ENCODE measurements around the gene SYNGR4.

The SYNGR4 gene

GRCh38 chr19:48394331-48395169, 30.4 kb downstream of the SYNGR4 start:
- Histone ChIP-seq H3K4me1 (ENCODE audit: insufficient read depth, low read length) (peaks cover 9% of the 10 kb centered on the region; the same call in 1 of the 2 replicates), H3K27ac (ENCODE audit: low read length) (no peak overlapping the region), H3K27me3 (ENCODE audit: insufficient read depth, low read length) (peaks cover 60% of the 10 kb centered on the region)

GRCh38 chr19:48395170-48395455, 30.9 kb downstream of the SYNGR4 start:
- Histone ChIP-seq H3K9me3 (ENCODE audit: insufficient read depth, low read depth, low read length) (peaks cover 3% of the 10 kb centered on the region; the same call in 1 of the 2 replicates), H3K9ac (ENCODE audit: low read depth, low read length) (no peak overlapping the region), H3K27ac (ENCODE audit: low read length) (no peak overlapping the region), H3K4me1 (ENCODE audit: insufficient read depth, low read length) (peaks cover 9% of the 10 kb centered on the region; the same call in 1 of the 2 replicates), H3K36me3 (ENCODE audit: insufficient read depth, low read depth, low read length) (no peaks in the 10 kb centered on the region), H3K4me3 (ENCODE audit: low read length) (no peak overlapping the region; the same call in 1 of the 2 replicates), H3K27me3 (ENCODE audit: insufficient read depth, low read length) (peaks cover 60% of the 10 kb centered on the region)

More at GRCh38 chr19:48394331-48395169, 30.4 kb downstream of the SYNGR4 start:
- peak overlapping the region; percentile 58; the same call in 1 of the 2 replicates for H3K4me3 ChIP-seq (ENCODE audit: low read length)
- peaks cover 2% of the 10 kb centered on the region; the same call in 1 of the 2 replicates for H3K9me3 ChIP-seq (ENCODE audit: insufficient read depth, low read depth, low read length)
- peak overlapping the region; percentile 41; the same call in 1 of the 2 replicates for H3K9ac ChIP-seq (ENCODE audit: low read depth, low read length)
- H3K36me3 ChIP-seq (ENCODE audit: insufficient read depth, low read depth, low read length) = no peaks in the 10 kb centered on the region

GRCh38 chr19:48395499-48395898, 31.3 kb downstream of the SYNGR4 start:
- H3K4me1 ChIP-seq (ENCODE audit: insufficient read depth, low read length) = peaks cover 9% of the 10 kb centered on the region; the same call in 1 of the 2 replicates
- H3K9me3 ChIP-seq (ENCODE audit: insufficient read depth, low read depth, low read length) = peaks cover 3% of the 10 kb centered on the region; the same call in 1 of the 2 replicates
- no peak overlapping the region for H3K9ac ChIP-seq (ENCODE audit: low read depth, low read length)
- no peaks in the 10 kb centered on the region for H3K36me3 ChIP-seq (ENCODE audit: insufficient read depth, low read depth, low read length)
- no peak overlapping the region for H3K27ac ChIP-seq (ENCODE audit: low read length)
- peaks cover 60% of the 10 kb centered on the region for H3K27me3 ChIP-seq (ENCODE audit: insufficient read depth, low read length)
- no peak overlapping the region for H3K4me3 ChIP-seq (ENCODE audit: low read length)

GRCh38 chr19:48396016-48396823, 32.1 kb downstream of the SYNGR4 start:
- Histone ChIP-seq H3K4me1 (ENCODE audit: insufficient read depth, low read length) (peaks cover 13% of the 10 kb centered on the region; the same call in 1 of the 2 replicates), H3K9me3 (ENCODE audit: insufficient read depth, low read depth, low read length) (peaks cover 3% of the 10 kb centered on the region; the same call in 1 of the 2 replicates), H3K9ac (ENCODE audit: low read depth, low read length) (no peak overlapping the region), H3K27me3 (ENCODE audit: insufficient read depth, low read length) (peaks cover 60% of the 10 kb centered on the region), H3K27ac (ENCODE audit: low read length) (no peak overlapping the region), H3K36me3 (ENCODE audit: insufficient read depth, low read depth, low read length) (no peaks in the 10 kb centered on the region), H3K4me3 (ENCODE audit: low read length) (no peak overlapping the region)

GRCh38 chr19:48396824-48397176, 32.6 kb downstream of the SYNGR4 start:
- peaks cover 3% of the 10 kb centered on the region; the same call in 1 of the 2 replicates for H3K9me3 ChIP-seq (ENCODE audit: insufficient read depth, low read depth, low read length)
- peaks cover 15% of the 10 kb centered on the region; the same call in 1 of the 2 replicates for H3K4me1 ChIP-seq (ENCODE audit: insufficient read depth, low read length)
- no peak overlapping the region for H3K27ac ChIP-seq (ENCODE audit: low read length)
- no peak overlapping the region for H3K9ac ChIP-seq (ENCODE audit: low read depth, low read length)
- no peak overlapping the region for H3K4me3 ChIP-seq (ENCODE audit: low read length)
- no peaks in the 10 kb centered on the region for H3K36me3 ChIP-seq (ENCODE audit: insufficient read depth, low read depth, low read length)
- peaks cover 60% of the 10 kb centered on the region for H3K27me3 ChIP-seq (ENCODE audit: insufficient read depth, low read length)

- no peak overlapping the region for H3K27ac ChIP-seq (ENCODE audit: low read length)
- H3K36me3 ChIP-seq (ENCODE audit: insufficient read depth, low read depth, low read length) = no peaks in the 10 kb centered on the region
- peaks cover 3% of the 10 kb centered on the region; the same call in 1 of the 2 replicates for H3K9me3 ChIP-seq (ENCODE audit: insufficient read depth, low read depth, low read length)
- peak overlapping the region; percentile 69; the same call in 1 of the 2 replicates for H3K9ac ChIP-seq (ENCODE audit: low read depth, low read length)
- peaks cover 15% of the 10 kb centered on the region; the same call in 1 of the 2 replicates for H3K4me1 ChIP-seq (ENCODE audit: insufficient read depth, low read length)
- peak overlapping the region; percentile 73 for H3K4me3 ChIP-seq (ENCODE audit: low read length)
- peaks cover 58% of the 10 kb centered on the region for H3K27me3 ChIP-seq (ENCODE audit: insufficient read depth, low read length)
These were observed 33.3 kb downstream of the SYNGR4 start for GRCh38 chr19:48397263-48398101.

- no peaks in the 10 kb centered on the region for H3K36me3 ChIP-seq (ENCODE audit: insufficient read depth, low read depth, low read length)
- H3K4me3 ChIP-seq (ENCODE audit: low read length) = peak overlapping the region; percentile 73
- peaks cover 3% of the 10 kb centered on the region; the same call in 1 of the 2 replicates for H3K9me3 ChIP-seq (ENCODE audit: insufficient read depth, low read depth, low read length)
- peaks cover 15% of the 10 kb centered on the region; the same call in 1 of the 2 replicates for H3K4me1 ChIP-seq (ENCODE audit: insufficient read depth, low read length)
- no peak overlapping the region for H3K27ac ChIP-seq (ENCODE audit: low read length)
- H3K9ac ChIP-seq (ENCODE audit: low read depth, low read length) = peak overlapping the region; percentile 69; the same call in 1 of the 2 replicates
- H3K27me3 ChIP-seq (ENCODE audit: insufficient read depth, low read length) = peaks cover 52% of the 10 kb centered on the region
These were observed 33.9 kb downstream of the SYNGR4 start for GRCh38 chr19:48398102-48398374.

- H3K9me3 ChIP-seq (ENCODE audit: insufficient read depth, low read depth, low read length) = peaks cover 3% of the 10 kb centered on the region; the same call in 1 of the 2 replicates
- no peak overlapping the region for H3K27ac ChIP-seq (ENCODE audit: low read length)
- H3K36me3 ChIP-seq (ENCODE audit: insufficient read depth, low read depth, low read length) = no peaks in the 10 kb centered on the region
- peaks cover 47% of the 10 kb centered on the region for H3K27me3 ChIP-seq (ENCODE audit: insufficient read depth, low read length)
- H3K9ac ChIP-seq (ENCODE audit: low read depth, low read length) = peak overlapping the region; percentile 69; the same call in 1 of the 2 replicates
- peaks cover 15% of the 10 kb centered on the region; the same call in 1 of the 2 replicates for H3K4me1 ChIP-seq (ENCODE audit: insufficient read depth, low read length)
- H3K4me3 ChIP-seq (ENCODE audit: low read length) = peak overlapping the region; percentile 73; the same call in 1 of the 2 replicates
These were observed 34.4 kb downstream of the SYNGR4 start for GRCh38 chr19:48398375-48399235.

- H3K9ac ChIP-seq (ENCODE audit: low read depth, low read length) = peak overlapping the region; percentile 39; the same call in 1 of the 2 replicates
- H3K4me3 ChIP-seq (ENCODE audit: low read length) = peak overlapping the region; percentile 49; the same call in 1 of the 2 replicates
- peak overlapping the region; percentile 48 for H3K27ac ChIP-seq (ENCODE audit: low read length)
- no peaks in the 10 kb centered on the region for H3K36me3 ChIP-seq (ENCODE audit: insufficient read depth, low read depth, low read length)
- H3K4me1 ChIP-seq (ENCODE audit: insufficient read depth, low read length) = peaks cover 11% of the 10 kb centered on the region; the same call in 1 of the 2 replicates
- peaks cover 31% of the 10 kb centered on the region for H3K27me3 ChIP-seq (ENCODE audit: insufficient read depth, low read length)
- peaks cover 3% of the 10 kb centered on the region; the same call in 1 of the 2 replicates for H3K9me3 ChIP-seq (ENCODE audit: insufficient read depth, low read depth, low read length)
These were observed 36.0 kb downstream of the SYNGR4 start for GRCh38 chr19:48400018-48400742.

GRCh38 chr19:48401287-48401686, 37.1 kb downstream of the SYNGR4 start:
- Histone ChIP-seq H3K27me3 (ENCODE audit: insufficient read depth, low read length) (peaks cover 20% of the 10 kb centered on the region), H3K4me1 (ENCODE audit: insufficient read depth, low read length) (peaks cover 11% of the 10 kb centered on the region; the same call in 1 of the 2 replicates), H3K4me3 (ENCODE audit: low read length) (peak overlapping the region; percentile 26; the same call in 1 of the 2 replicates), H3K27ac (ENCODE audit: low read length) (peak overlapping the region; percentile 46), H3K36me3 (ENCODE audit: insufficient read depth, low read depth, low read length) (no peaks in the 10 kb centered on the region), H3K9me3 (ENCODE audit: insufficient read depth, low read depth, low read length) (peaks cover 3% of the 10 kb centered on the region; the same call in 1 of the 2 replicates), H3K9ac (ENCODE audit: low read depth, low read length) (peak overlapping the region; percentile 56; the same call in 1 of the 2 replicates)

Measured in iPS-20b (cell line).